ENCODE data around the gene KRT4.

Gene KRT4

DNA sequence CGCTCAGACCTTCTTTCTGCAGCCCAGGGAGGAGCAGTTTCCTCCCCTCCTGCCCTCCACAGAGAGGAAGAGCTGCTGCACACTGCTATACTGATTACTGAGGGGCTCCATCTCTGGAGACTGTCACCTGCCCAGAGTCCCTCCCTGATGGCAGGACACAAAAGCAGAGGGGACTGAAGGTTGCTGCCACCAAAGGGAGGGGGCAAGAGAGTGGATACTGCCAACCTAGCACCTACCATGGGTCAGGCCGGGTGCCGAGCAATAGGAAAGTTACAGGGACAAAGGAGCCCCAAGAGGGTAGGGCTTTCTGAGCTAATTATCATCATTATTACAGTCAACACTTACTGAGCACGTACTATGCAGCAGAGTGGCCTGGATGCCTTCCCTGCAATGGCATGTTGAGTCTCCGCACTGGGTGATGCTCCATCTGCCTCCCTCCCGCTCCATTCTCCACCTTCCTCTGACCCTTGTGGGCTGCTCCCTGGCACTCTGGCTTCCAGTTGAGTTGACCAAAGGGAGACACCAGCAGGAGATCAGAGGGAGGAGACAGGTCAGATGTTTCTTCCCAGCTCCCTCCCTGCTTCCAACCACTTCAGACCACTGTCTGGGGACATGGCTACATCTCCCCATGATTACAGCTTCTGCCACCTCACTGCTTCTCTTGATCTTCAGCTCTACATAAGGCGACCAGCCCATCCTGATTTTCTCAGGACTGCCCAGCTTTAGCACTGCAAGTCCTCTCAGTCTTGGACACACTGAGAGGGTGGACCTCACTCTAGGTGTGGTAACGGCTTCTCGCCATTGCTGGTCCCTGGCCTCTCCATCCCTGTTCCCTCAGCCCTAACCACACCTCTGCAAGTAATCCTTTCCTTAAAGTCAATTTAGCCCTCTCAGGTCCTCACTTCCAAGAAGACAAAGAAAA is 22.8 kb upstream of the KRT4 start:
- H3K9me3 ChIP-seq (ENCODE audit: control insufficient read depth in 2 of 2, low read length in 2 of 2), result no peaks in the 10 kb centered on the region
- no peak overlapping the region for H3K27ac ChIP-seq (ENCODE audit: low read length)
- no peaks in the 10 kb centered on the region for H3K4me1 ChIP-seq (ENCODE audit: control insufficient read depth, insufficient read depth, low read length)
- peaks cover 0 to 17% of the 10 kb centered on the region in 2 donors for H3K27me3 ChIP-seq (ENCODE audit: control insufficient read depth in 1 of 2, insufficient read depth in 2 of 2, low read length in 2 of 2)
- H3K9ac ChIP-seq (ENCODE audit: low read length in 2 of 2), result no peak overlapping the region
- H3K4me3 ChIP-seq (ENCODE audit: low read length in 2 of 2), result no peak overlapping the region
- no peaks in the 10 kb centered on the region for H3K36me3 ChIP-seq (ENCODE audit: control insufficient read depth in 2 of 2, insufficient read depth in 2 of 2, low read length in 2 of 2)

DNA sequence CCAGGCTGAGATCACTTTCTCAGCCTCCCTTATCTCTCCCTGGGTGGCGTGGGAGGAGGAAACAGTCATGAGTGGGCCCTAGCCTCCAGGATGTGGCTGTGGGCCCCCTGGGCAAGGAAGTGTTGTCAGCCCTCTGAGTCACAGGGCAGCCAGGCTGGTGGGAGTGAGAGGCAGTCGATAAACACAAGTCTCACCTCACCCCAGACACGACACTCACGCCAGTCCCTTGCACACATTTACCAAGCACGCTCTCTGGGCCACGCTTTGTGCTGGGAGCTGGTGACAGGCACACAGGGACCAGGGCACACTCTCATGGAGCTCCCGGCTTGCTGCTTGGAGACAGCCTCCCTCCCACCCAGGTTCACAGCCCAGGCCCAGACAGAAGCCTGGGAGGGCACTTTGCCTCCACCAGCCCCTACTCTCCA is 22.1 kb upstream of the KRT4 start:
- H3K36me3 ChIP-seq (ENCODE audit: control insufficient read depth in 2 of 2, insufficient read depth in 2 of 2, low read length in 2 of 2), result no peaks in the 10 kb centered on the region
- no peaks in the 10 kb centered on the region for H3K9me3 ChIP-seq (ENCODE audit: control insufficient read depth in 2 of 2, low read length in 2 of 2)
- no peak overlapping the region for H3K4me3 ChIP-seq (ENCODE audit: low read length in 2 of 2)
- no peak overlapping the region for H3K27ac ChIP-seq (ENCODE audit: low read length)
- no peaks in the 10 kb centered on the region for H3K4me1 ChIP-seq (ENCODE audit: control insufficient read depth, insufficient read depth, low read length)
- H3K9ac ChIP-seq (ENCODE audit: low read length in 2 of 2), result no peak overlapping the region
- H3K27me3 ChIP-seq (ENCODE audit: control insufficient read depth in 1 of 2, insufficient read depth in 2 of 2, low read length in 2 of 2), result peaks cover 0 to 17% of the 10 kb centered on the region in 2 donors

GRCh38 chr12:52835271-52836041 is 21.5 kb upstream of the KRT4 start:
- no peaks in the 10 kb centered on the region for H3K4me1 ChIP-seq (ENCODE audit: control insufficient read depth, insufficient read depth, low read length)
- H3K4me3 ChIP-seq (ENCODE audit: low read length in 2 of 2), result no peak overlapping the region
- peaks cover 0 to 15% of the 10 kb centered on the region in 2 donors for H3K27me3 ChIP-seq (ENCODE audit: control insufficient read depth in 1 of 2, insufficient read depth in 2 of 2, low read length in 2 of 2)
- H3K36me3 ChIP-seq (ENCODE audit: control insufficient read depth in 2 of 2, insufficient read depth in 2 of 2, low read length in 2 of 2), result no peaks in the 10 kb centered on the region
- no peaks in the 10 kb centered on the region for H3K9me3 ChIP-seq (ENCODE audit: control insufficient read depth in 2 of 2, low read length in 2 of 2)
- H3K9ac ChIP-seq (ENCODE audit: low read length in 2 of 2), result no peak overlapping the region
- no peak overlapping the region for H3K27ac ChIP-seq (ENCODE audit: low read length)

- Histone ChIP-seq H3K9ac (ENCODE audit: low read length in 2 of 2) (no peak overlapping the region), H3K9me3 (ENCODE audit: control insufficient read depth in 2 of 2, low read length in 2 of 2) (no peaks in the 10 kb centered on the region), H3K27ac (ENCODE audit: low read length) (no peak overlapping the region), H3K36me3 (ENCODE audit: control insufficient read depth in 2 of 2, insufficient read depth in 2 of 2, low read length in 2 of 2) (no peaks in the 10 kb centered on the region), H3K27me3 (ENCODE audit: control insufficient read depth in 1 of 2, insufficient read depth in 2 of 2, low read length in 2 of 2) (peaks cover 0 to 15% of the 10 kb centered on the region in 2 donors), H3K4me3 (ENCODE audit: low read length in 2 of 2) (no peak overlapping the region), H3K4me1 (ENCODE audit: control insufficient read depth, insufficient read depth, low read length) (no peaks in the 10 kb centered on the region)
Observed at GRCh38 chr12:52834727-52835001, 20.7 kb upstream of the KRT4 start.

GRCh38 chr12:52833922-52834726 is 20.2 kb upstream of the KRT4 start, which contains the start of gene KRT79:
Gene KRT79 (minus strand): TSS chr12:52834311. CDS start chr12:52834260, 51 bp downstream.
- Histone ChIP-seq H3K36me3 (ENCODE audit: control insufficient read depth in 2 of 2, insufficient read depth in 2 of 2, low read length in 2 of 2) (no peaks in the 10 kb centered on the region), H3K4me3 (ENCODE audit: low read length in 2 of 2) (no peak within 1 kb of the TSS), H3K27ac (ENCODE audit: low read length) (no peak within 1 kb of the TSS), H3K4me1 (ENCODE audit: control insufficient read depth, insufficient read depth, low read length) (no peaks in the 10 kb centered on the region), H3K9ac (ENCODE audit: low read length in 2 of 2) (no peak within 1 kb of the TSS), H3K27me3 (ENCODE audit: control insufficient read depth in 1 of 2, insufficient read depth in 2 of 2, low read length in 2 of 2) (peaks cover 0 to 15% of the 10 kb centered on the region in 2 donors), H3K9me3 (ENCODE audit: control insufficient read depth in 2 of 2, low read length in 2 of 2) (no peaks in the 10 kb centered on the region)

DNA sequence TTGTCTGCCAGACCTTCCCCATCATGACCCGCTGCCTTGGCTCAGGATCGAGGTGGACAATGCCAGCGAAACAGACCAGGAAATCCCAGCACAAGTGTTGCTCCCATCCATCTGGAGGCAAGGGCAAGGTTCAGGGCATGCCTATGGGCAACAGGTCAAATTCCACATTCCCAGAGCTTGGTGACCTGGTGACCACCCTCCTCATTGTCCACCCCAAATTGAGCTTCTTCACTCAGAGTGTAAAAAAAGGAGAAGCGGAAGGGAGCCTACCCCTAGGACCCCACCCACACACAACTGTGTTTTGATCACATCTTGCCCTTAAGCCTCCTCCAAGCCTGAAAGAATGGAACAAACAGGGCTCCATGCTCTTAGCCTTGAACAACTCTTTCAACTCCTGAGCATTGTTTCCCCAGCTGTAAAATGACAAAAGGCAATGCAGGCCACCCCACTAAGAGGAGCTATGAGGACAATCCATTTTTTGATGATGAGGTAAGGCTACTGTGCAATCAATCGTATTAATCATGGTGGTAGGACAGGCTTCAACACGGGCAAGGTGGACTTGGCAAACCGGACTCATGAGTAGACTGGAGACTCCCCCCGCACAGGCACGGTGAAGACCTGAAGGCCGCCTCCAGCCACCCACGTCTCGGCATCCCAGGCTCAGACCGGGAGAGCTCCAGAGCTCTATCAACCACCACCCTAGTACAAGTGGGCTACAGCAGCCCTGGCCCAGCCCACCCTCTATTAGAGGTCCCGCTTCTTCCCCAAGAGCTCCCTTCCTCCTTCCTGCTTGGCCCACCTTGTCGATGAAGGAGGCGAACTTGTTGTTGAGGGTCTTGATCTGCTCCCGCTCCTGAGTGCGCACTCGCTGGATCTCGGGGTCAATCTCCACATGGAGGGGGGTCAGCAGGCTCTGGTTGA is 19.3 kb upstream of the KRT4 start:
- Histone ChIP-seq H3K4me3 (ENCODE audit: low read length in 2 of 2) (no peak overlapping the region), H3K9me3 (ENCODE audit: control insufficient read depth in 2 of 2, low read length in 2 of 2) (no peaks in the 10 kb centered on the region), H3K36me3 (ENCODE audit: control insufficient read depth in 2 of 2, insufficient read depth in 2 of 2, low read length in 2 of 2) (no peaks in the 10 kb centered on the region), H3K27me3 (ENCODE audit: control insufficient read depth in 1 of 2, insufficient read depth in 2 of 2, low read length in 2 of 2) (peaks cover 0 to 15% of the 10 kb centered on the region in 2 donors), H3K4me1 (ENCODE audit: control insufficient read depth, insufficient read depth, low read length) (no peaks in the 10 kb centered on the region), H3K27ac (ENCODE audit: low read length) (no peak overlapping the region), H3K9ac (ENCODE audit: low read length in 2 of 2) (no peak overlapping the region)

DNA sequence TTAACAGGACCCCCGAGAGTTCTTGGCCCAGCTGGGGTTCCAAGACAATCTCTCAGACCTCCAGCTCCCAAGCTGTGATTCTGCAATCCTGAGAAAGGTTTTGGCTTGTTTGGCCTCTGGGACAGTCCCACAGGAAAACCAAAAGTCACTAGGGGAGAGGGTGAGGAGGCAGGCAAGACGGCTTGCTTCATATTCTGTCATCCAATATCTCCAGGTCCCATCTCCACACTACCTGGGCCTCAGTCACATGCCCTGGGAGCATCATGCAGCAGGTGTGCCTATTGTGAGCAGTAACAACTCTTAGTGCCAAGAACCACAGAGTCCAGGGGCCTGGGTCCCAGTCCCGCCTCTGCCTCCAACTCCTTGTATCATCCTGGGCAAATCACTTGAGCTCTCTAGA is 18.5 kb upstream of the KRT4 start:
- H3K36me3 ChIP-seq (ENCODE audit: control insufficient read depth in 2 of 2, insufficient read depth in 2 of 2, low read length in 2 of 2), result no peaks in the 10 kb centered on the region
- no peak overlapping the region for H3K27ac ChIP-seq (ENCODE audit: low read length)
- no peak overlapping the region for H3K9ac ChIP-seq (ENCODE audit: low read length in 2 of 2)
- H3K4me1 ChIP-seq (ENCODE audit: control insufficient read depth, insufficient read depth, low read length), result no peaks in the 10 kb centered on the region
- H3K9me3 ChIP-seq (ENCODE audit: control insufficient read depth in 2 of 2, low read length in 2 of 2), result no peaks in the 10 kb centered on the region
- H3K4me3 ChIP-seq (ENCODE audit: low read length in 2 of 2), result no peak overlapping the region
- peaks cover 0 to 11% of the 10 kb centered on the region in 2 donors for H3K27me3 ChIP-seq (ENCODE audit: control insufficient read depth in 1 of 2, insufficient read depth in 2 of 2, low read length in 2 of 2)

DNA sequence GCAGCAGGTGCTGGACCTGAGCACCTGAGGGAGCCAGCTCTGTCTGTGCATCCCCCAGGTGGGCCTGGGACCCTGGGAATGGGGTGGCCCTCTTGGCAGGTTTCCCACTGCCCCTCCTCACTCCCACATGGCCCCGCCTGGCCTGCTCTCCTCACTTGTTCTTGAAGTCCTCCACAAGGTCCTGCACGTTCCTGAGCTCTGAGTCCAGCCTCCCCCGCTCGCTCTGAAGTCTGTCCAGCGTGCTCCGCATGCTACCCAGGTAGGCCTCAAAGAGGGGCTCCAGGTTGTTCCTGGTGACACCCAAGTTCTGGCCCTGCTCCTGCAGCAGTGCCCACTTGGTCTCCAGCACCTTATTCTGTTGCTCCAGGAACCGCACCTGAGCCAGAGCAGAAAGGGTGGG is 17.3 kb upstream of the KRT4 start:
- no peak overlapping the region for H3K9ac ChIP-seq (ENCODE audit: low read length in 2 of 2)
- H3K27me3 ChIP-seq (ENCODE audit: control insufficient read depth in 1 of 2, insufficient read depth in 2 of 2, low read length in 2 of 2), result peaks cover 0 to 2% of the 10 kb centered on the region in 2 donors
- H3K4me3 ChIP-seq (ENCODE audit: low read length in 2 of 2), result no peak overlapping the region
- no peak overlapping the region for H3K27ac ChIP-seq (ENCODE audit: low read length)
- no peaks in the 10 kb centered on the region for H3K4me1 ChIP-seq (ENCODE audit: control insufficient read depth, insufficient read depth, low read length)
- H3K9me3 ChIP-seq (ENCODE audit: control insufficient read depth in 2 of 2, low read length in 2 of 2), result no peaks in the 10 kb centered on the region
- no peaks in the 10 kb centered on the region for H3K36me3 ChIP-seq (ENCODE audit: control insufficient read depth in 2 of 2, insufficient read depth in 2 of 2, low read length in 2 of 2)

DNA sequence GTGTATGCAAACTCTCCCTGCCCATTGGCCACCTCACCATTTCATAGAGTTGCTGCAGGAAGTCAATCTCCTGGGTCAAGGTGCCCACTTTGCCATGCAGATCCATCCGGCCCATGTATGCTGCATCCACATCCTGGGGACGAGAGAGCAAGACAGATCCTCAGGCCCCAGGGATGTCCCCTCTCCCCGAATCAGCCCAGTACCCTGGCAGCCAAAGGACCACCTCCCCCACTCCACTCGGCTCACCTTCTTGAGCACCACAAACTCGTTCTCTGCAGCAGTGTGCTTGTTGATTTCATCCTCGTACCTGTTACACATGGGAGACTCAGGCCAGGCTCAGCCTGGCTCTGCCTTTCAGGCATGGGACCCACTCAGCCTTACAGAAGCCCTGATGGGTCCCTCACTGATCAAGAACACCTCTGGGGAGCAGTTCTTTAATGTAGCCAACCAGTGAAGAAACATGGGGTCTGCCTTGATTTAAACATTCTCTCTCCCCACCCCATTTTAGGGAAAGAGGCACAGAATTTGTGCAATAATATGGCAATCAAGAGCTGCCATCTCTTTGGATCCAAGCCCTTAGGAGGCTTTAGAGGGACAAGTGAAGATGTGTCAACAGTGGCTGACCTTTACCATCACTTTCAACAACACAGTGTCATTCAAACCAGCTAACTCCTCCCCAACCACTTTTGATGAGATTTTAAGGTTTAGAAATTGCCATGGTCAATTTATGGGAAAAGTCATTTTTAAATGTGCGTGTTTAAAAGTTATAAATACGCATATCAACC is 16.3 kb upstream of the KRT4 start:
- H3K36me3 ChIP-seq (ENCODE audit: control insufficient read depth in 2 of 2, insufficient read depth in 2 of 2, low read length in 2 of 2), result no peaks in the 10 kb centered on the region
- H3K4me3 ChIP-seq (ENCODE audit: low read length in 2 of 2), result no peak overlapping the region
- no peak overlapping the region for H3K27ac ChIP-seq (ENCODE audit: low read length)
- no peaks in the 10 kb centered on the region for H3K9me3 ChIP-seq (ENCODE audit: control insufficient read depth in 2 of 2, low read length in 2 of 2)
- no peaks in the 10 kb centered on the region for H3K4me1 ChIP-seq (ENCODE audit: control insufficient read depth, insufficient read depth, low read length)
- no peaks in the 10 kb centered on the region for H3K27me3 ChIP-seq (ENCODE audit: control insufficient read depth in 1 of 2, insufficient read depth in 2 of 2, low read length in 2 of 2)
- no peak overlapping the region for H3K9ac ChIP-seq (ENCODE audit: low read length in 2 of 2)
